COR-L47 (cell line): ENCODE measurements around the gene CLIC4.
A peak's percentile ranks its signal among the peaks of the same experiment; 100 is the strongest.
"Not testable (repeated sequence)": the region's sequence is repeated elsewhere in the genome, so short reads cannot be mapped to it uniquely, and the experiment has no call there.

Experiments used
- DNase-seq: peaks from one replicate; lab custom pipeline; 2025; lab: John Stamatoyannopoulos, UW

CLIC4 gene

DNA sequence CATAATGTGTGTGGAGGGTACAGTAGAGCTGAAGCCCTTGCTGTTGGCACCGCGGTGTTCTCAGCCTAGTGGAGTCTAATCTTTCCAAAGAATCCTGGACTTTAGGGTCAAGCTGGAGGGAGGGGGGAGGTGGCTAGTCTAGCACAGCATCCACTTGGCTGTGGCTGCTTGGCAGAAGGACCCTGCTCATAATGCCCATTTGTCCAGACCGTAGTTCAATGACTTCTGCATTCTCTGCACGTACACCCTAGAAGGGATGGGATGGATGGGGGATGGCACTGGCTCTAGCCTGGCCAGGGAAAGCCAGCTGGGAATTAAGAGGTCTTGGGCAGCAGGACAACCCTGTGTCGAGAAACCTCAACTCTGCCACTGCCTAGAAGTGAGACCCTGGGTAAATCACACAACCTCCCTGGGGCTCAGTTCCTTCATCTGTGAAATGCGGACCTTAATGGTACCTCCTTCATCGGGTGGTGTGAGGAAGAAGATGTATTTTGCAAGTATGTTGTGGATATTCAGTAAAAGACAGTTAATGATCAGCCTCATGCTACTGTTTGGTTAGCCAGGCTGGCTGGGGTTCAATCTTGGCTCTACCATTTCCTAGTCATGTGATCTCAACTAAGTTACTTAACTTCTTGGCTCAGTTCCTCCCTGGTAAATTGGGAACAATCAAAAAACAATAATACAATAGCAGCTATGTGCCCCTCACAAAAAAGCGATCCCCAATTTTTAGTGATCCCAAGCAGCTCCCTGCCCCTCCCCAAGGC is 27.2 kb upstream of the CLIC4 start:
- DNase-seq, result no peak

- DNase-seq, result no peak
Measured at GRCh38 chr1:24720152-24720551, 25.1 kb upstream of the CLIC4 start.

DNA sequence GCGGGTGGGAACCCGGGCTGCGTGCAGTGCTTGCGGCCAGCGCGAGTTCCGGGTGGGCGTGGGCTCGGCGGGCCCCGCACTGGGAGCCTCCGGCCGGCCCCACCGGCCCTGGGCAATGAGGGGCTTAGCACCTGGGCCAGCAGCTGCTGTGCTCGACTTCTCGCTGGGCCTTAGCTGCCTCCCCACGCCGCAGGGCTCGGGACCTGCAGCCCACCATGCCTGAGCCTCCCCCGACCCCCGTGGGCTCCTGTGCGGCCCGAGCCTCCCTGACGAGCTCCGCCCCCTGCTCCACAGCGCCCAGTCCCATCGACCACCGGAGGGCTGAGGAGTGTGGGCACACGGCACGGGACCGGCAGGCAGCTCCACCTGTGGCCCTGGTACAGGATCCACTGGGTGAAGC is 23.7 kb upstream of the CLIC4 start:
- DNase-seq, result no peak

GRCh38 chr1:24722073-24723035 is 22.9 kb upstream of the CLIC4 start:
- not testable (repeated sequence) for DNase-seq

DNA sequence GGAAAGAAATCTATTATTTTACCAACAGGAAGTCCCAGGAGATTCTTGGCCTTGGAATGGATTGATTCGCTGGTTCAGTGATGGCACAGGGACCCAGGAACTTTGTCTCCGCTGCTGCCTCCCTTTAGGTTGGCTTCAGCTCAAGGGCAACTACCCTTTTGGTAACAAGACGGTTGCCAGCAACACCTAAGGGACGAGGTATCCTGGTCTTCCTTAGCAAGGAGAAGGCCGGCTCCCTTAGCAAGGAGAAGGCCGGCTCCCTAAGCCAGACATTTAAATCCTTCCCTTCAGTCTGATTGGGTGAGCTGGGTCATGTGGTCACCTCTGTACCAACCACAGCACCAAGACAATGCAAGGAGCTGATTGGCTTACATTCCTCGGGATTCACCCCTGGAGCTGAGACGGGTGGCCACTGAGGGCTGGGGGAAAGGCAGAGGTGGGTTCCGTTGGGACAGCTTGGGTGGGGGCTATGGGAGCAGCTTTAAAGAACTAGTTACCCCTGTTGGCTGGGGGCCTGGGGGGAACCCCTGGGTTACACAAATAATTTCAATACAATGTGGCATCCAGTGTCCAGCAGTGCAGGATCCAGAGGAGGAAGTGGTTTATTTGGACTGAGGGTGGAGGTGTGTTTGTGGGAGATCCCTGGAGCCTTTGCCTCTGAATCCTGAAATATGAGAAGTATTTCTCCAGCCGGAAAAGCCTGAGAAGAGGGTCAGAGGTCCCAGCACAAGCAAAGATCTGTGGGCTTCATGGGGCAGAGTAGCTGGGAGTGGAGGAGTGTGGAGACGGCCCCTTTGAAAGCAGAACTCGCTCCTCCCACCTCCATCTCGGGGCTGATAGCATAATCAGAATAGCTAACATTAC is 20.7 kb upstream of the CLIC4 start:
- no peak for DNase-seq

DNA sequence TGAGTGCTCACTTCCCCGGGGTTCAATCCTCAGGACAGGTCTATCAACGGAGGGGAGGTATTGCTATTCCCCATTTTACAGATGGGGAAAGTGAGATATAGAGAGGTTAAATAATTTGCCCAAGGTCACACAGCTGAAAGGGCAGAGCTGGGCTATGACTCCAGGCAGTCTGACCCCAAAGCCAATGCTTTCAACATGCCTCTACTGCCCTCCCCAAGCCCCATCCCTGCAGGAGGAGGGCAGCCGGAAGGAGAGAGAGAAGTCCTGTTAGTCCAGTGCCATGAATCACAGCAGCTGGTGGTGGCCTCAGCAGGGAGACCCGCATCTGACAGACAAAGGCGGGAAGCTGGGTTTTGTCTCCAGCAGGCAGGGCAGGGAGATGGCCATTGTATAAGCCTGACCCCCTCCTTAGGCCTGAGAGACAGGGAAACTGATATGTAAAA is 20.0 kb upstream of the CLIC4 start:
- peak; percentile 16 for DNase-seq

GRCh38 chr1:24726741-24727140 is 18.5 kb upstream of the CLIC4 start:
- no peak for DNase-seq

DNA sequence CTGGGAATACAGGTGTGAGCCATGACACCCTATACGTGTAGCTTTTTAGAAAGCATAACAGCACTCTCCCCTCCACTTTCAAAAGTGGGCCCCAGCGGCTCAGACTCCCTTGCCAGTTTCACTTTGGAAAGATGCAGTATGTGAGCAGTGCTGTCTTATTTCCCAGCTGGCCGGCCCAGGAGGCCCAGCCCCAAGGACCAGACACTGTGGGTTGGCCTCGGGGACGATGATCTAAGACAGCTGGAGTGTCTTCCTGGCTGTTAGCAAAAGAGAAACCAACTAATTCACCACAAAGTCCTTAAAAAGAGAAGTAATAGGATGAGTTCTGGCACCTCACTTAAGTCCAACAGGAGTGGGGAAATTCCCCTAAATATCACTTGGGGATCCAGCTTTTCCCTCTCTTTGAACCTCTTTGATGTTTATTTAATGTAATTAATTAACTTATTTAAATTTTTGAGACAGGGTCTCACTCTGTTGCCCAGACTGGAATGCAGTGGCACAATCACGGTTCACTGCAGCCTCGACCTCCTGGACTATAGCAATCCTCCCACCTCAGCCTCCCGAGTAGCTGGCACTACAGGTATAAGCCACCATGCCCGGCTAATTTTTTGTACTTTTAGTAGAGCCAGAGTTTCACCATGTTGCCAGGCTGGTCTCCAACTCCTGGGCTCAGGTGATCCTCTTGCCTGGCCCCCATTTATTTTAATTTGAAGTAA is 17.6 kb upstream of the CLIC4 start:
- no peak for DNase-seq

GRCh38 chr1:24728982-24729381 is 16.3 kb upstream of the CLIC4 start:
- DNase-seq, result no peak

DNA sequence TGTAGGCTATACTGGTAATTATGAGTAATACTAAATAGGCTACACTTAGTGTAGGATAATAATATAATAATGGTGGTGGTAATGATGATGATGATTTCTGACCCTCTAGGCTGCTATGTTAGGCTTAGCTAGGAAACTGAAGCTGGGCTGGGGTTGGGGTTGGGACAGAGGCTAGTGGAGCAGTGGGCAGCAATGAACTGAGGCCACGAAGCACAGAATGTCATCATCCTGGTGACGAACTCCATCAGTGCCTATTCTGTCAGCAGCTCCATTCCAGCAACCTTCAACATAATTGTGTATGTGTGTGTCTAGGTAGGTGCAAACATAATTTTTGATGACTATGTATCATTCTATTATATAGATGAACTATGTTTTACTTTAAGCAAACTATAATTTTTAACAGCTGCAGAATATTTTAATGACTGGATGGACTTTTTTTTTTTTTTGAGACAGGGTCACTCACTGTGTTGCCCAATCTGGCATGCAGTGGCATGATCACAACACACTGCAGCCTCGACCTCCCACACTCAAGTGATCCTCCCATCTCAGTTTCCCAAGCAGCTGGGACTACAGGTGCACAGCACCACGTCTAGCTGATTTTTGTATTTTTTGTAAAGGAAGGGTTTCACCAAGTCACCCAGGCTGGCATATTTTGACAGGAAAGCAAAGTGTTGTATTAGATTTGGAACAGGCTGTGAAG is 12.9 kb upstream of the CLIC4 start:
- no peak for DNase-seq

DNA sequence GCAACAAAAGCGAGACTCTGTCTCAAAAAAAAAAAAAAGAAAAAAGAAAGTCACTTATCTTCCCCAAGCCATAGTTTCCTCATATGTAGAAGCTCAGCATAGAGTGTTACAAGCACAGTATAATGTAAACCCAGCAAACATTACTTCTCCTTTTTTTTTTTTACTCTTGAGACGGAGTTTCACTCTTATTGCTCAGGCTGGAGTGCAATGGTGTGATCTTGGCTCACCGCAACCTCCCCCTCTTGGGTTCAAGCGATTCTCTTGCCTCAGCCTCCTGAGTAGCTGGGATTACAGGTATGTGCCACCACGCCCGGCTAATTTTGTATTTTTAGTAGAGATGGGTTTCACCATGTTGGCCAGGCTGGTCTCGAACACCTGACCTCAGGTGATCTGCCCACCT is 11.9 kb upstream of the CLIC4 start:
- not testable (repeated sequence) for DNase-seq

DNA sequence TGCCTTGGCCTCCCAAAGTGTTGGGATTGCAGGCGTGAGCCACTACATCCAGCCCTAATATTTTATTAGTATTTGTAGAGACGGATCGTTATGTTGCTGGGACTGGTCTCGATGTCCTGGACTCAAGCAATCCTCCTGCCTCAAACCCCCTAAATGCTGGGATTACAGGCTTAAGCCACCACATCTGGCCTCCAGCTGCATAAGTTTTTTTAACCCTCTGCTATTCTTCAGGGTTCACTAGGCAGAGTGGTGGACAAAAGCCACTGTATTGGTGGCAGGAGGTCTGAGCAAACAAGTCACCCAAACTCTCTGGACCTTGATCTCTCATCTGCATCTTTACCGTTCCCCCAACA is 10.1 kb upstream of the CLIC4 start:
- no peak for DNase-seq

DNA sequence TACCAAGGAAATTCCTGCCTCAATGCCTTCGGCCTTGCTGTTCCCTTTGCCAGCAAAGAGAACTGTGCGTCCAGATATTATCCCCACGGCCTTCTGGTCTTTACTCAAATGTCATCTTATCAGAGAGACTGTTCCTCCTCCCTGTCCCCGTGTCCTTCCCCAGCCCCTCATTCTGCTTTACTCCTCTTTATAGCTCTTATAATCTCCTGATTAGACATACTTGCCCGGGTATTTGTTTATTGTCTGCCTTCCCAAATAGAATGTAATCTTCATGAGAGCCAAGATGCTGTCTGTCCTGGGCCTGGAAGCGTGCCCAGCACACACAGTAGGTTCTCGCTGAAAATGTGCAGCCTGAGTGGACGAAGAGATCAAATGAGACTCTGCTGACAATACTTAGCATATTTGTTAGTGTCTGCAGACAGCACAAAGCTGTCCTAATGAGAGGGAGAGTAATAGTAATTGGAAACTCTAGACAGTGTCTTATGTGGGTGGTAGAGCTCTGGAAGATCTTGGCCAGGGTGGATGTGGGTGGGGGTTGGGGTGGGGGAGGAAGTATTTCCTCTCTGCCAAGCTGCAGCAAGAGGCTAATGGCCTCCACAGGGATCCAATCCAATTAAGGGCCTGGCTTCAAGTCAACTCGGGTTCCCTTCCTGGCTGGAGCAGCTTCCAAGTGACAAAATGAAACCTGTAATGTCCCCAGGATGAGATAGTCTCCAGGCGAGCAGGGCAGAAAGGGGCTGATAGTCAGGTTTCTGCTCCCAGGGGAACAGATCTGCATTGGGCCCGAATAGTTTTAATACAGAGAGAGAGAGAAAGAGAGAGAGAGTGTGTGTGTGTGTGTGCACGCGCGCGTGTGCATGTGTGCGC is 9.5 kb upstream of the CLIC4 start:
- DNase-seq, result peak; percentile 88

DNA sequence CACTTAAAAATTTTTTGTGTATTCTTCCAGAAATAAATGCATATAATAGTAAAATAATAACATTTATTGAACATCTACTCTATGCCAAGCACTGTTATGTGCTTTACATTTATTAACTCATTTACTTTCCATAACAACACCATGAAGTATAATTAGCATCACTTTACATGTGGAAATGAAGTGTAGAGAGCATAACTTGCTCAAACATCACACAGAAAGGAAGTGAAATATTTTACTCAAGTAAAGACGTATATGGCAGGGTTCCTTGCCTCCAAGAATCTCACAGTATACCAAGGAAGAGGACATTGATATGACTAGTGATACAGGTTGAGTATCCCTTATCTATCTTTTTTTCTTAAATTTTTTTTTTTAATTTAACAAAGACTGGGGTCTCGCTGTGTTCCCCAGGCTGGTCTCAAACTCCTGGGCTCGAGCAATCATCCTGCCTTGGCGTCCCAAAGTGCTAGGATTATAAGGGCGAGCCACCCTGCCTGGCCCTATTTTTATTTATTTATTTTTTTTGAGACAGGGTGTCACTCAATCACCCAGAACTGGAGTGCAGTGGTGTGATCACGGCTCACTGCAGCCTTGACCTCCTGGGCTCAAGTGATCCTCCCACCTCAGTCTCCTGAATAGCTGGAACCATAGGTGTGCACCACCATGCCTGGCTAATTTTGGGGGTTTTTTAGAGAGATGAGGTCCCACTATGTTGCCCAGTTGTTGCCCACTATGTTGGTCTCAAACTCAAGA is 7.7 kb upstream of the CLIC4 start:
- no peak for DNase-seq

DNA sequence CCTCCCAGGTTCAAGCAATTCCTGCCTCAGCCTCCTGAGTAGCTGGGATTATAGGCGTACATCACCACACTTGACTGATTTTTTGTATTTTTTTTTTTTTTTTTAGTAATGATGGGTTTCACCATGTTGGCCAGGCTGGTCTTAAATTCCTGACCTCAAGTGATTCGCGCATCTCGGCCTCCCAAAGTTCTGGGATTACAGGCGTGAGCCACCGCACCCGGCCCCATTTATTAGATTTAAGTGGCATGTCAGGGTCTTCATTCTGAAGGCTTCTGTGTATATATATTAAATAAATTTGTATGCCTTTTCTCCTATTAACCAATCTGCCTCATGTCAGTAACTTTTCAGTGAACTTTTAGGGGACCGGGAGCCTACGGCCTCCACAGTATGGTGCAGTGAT is 6.0 kb upstream of the CLIC4 start:
- DNase-seq, result no peak

- no peak for DNase-seq
Measured at GRCh38 chr1:24742090-24742938, 2.9 kb upstream of the CLIC4 start.

GRCh38 chr1:24743404-24744211 is 1.6 kb upstream of the CLIC4 start:
- DNase-seq, result no peak
